ENCODE results near the gene UNC119.

Gene UNC119

DNA sequence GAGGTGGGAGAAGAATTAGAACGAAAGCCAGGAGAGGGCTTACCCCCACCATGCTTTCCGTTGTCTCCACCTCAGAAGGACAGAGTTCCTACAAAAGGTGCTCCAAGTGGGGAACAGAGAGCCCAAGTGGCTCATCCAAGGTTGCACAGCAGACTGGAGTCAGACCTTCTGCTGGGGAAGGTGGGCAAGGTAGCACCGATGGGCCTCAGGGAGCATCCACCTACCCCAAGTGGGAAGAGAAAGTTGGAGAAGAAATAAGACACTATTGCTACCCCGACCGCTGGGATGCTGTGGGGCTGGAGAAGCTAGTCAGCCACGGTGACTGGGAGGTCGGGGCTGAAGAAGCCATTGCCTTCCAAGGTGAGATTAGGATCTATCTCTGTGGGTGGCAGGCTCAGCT, 21.5 kb downstream of the UNC119 start:
- Histone ChIP-seq H3K27ac (ENCODE audit: low read length) (no peak overlapping the region), H3K4me3 (ENCODE audit: low read length) (no peak overlapping the region), H3K36me3 (ENCODE audit: control insufficient read depth, insufficient read depth, low read length) (no peaks in the 10 kb centered on the region), H3K27me3 (ENCODE audit: control insufficient read depth, insufficient read depth, low read length) (no peaks in the 10 kb centered on the region), H3K9me3 (ENCODE audit: control insufficient read depth, insufficient read depth, low read length) (no peaks in the 10 kb centered on the region), H3K4me1 (ENCODE audit: control insufficient read depth, insufficient read depth, low read length) (no peaks in the 10 kb centered on the region)
- no peak for DNase-seq (ENCODE audit: low read depth, low spot score)
- WGBS (ENCODE audit: insufficient coverage, insufficient read length), result no CpG with 5 or more reads among the region's 7 CpGs

DNA sequence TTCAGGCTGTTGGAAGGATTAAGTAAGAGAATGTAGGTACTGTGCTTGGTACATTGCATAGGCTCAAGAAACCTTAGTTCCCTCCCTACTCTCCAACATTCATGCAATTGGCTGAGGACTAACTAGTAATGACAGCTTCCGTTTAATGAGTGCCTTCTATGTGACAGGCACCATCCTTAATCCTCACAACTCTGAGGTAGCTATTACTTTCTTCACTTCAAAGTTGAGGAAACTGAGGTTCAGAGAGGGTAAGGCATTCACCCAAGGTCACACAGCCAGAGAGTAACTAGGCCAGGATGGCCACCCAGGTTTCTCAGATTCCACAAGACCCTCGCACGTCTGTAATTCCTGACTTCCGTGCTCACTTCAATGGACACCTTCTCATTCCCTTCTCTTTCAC, 22.2 kb downstream of the UNC119 start:
- no peaks in the 10 kb centered on the region for H3K4me1 ChIP-seq (ENCODE audit: control insufficient read depth, insufficient read depth, low read length)
- no peaks in the 10 kb centered on the region for H3K27me3 ChIP-seq (ENCODE audit: control insufficient read depth, insufficient read depth, low read length)
- H3K36me3 ChIP-seq (ENCODE audit: control insufficient read depth, insufficient read depth, low read length), result no peaks in the 10 kb centered on the region
- H3K9me3 ChIP-seq (ENCODE audit: control insufficient read depth, insufficient read depth, low read length), result no peaks in the 10 kb centered on the region
- DNase-seq (ENCODE audit: low read depth, low spot score), result no peak
- WGBS (ENCODE audit: insufficient coverage, insufficient read length), result no CpG with 5 or more reads among the region's 4 CpGs
- H3K4me3 ChIP-seq (ENCODE audit: low read length), result no peak overlapping the region
- no peak overlapping the region for H3K27ac ChIP-seq (ENCODE audit: low read length)

DNA sequence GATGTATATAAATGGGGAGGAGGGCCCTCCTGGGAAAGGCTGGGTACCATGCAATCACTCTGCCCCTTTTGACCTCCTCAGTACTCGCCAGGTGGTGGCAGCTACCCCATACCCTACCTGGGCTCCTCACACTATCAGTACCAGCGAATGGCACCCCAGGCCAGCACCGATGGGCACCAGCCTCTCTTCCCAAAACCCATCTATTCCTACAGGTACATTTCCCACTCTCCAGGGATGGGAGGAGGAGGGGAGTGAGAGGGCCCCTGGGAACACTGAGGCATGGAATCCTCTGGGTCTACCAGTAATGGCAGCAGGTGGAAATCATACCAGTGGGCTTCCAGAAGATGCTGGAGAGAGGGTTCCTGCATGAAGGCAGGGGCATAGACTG, 23.4 kb downstream of the UNC119 start:
- H3K36me3 ChIP-seq (ENCODE audit: control insufficient read depth, insufficient read depth, low read length), result no peaks in the 10 kb centered on the region
- no peak overlapping the region for H3K4me3 ChIP-seq (ENCODE audit: low read length)
- no peak for DNase-seq (ENCODE audit: low read depth, low spot score)
- H3K27ac ChIP-seq (ENCODE audit: low read length), result no peak overlapping the region
- H3K9me3 ChIP-seq (ENCODE audit: control insufficient read depth, insufficient read depth, low read length), result no peaks in the 10 kb centered on the region
- H3K27me3 ChIP-seq (ENCODE audit: control insufficient read depth, insufficient read depth, low read length), result no peaks in the 10 kb centered on the region
- no peaks in the 10 kb centered on the region for H3K4me1 ChIP-seq (ENCODE audit: control insufficient read depth, insufficient read depth, low read length)
- no CpG with 5 or more reads among the region's 3 CpGs for WGBS (ENCODE audit: insufficient coverage, insufficient read length)

- DNase-seq (ENCODE audit: low read depth, low spot score), result no peak
- Histone ChIP-seq H3K27me3 (ENCODE audit: control insufficient read depth, insufficient read depth, low read length) (no peaks in the 10 kb centered on the region), H3K9me3 (ENCODE audit: control insufficient read depth, insufficient read depth, low read length) (no peaks in the 10 kb centered on the region), H3K4me1 (ENCODE audit: control insufficient read depth, insufficient read depth, low read length) (no peaks in the 10 kb centered on the region), H3K4me3 (ENCODE audit: low read length) (no peak overlapping the region), H3K27ac (ENCODE audit: low read length) (no peak overlapping the region), H3K36me3 (ENCODE audit: control insufficient read depth, insufficient read depth, low read length) (no peaks in the 10 kb centered on the region)
- WGBS (ENCODE audit: insufficient coverage, insufficient read length), result no CpG with 5 or more reads among the region's 9 CpGs
Observed at GRCh38 chr17:28528327-28529012, 24.0 kb downstream of the UNC119 start.

DNA sequence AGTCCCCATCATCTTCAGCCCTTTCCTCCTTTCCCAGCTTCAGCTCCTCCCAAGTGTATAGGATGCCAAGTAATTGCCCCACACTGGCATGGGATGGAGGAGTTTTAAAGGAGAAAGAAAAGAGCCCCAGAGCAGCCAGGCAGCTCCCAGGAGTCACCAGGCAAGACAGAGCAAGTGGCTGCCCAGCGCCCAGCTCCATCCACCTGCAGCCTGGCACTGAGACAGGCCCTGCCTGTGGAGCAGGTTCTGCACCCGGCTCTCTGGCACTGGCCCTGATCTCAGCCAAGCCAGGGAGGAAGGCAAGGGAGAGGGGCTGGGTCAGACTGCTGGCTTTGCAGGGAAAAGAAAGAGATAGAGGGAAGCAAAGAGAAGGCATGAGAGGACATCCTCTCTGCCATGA, 24.6 kb downstream of the UNC119 start:
- no peaks in the 10 kb centered on the region for H3K4me1 ChIP-seq (ENCODE audit: control insufficient read depth, insufficient read depth, low read length)
- no peak for DNase-seq (ENCODE audit: low read depth, low spot score)
- WGBS (ENCODE audit: insufficient coverage, insufficient read length), result no CpG with 5 or more reads among the region's 2 CpGs
- H3K27me3 ChIP-seq (ENCODE audit: control insufficient read depth, insufficient read depth, low read length), result no peaks in the 10 kb centered on the region
- H3K9me3 ChIP-seq (ENCODE audit: control insufficient read depth, insufficient read depth, low read length), result no peaks in the 10 kb centered on the region
- no peak overlapping the region for H3K27ac ChIP-seq (ENCODE audit: low read length)
- H3K36me3 ChIP-seq (ENCODE audit: control insufficient read depth, insufficient read depth, low read length), result no peaks in the 10 kb centered on the region
- no peak overlapping the region for H3K4me3 ChIP-seq (ENCODE audit: low read length)

DNA sequence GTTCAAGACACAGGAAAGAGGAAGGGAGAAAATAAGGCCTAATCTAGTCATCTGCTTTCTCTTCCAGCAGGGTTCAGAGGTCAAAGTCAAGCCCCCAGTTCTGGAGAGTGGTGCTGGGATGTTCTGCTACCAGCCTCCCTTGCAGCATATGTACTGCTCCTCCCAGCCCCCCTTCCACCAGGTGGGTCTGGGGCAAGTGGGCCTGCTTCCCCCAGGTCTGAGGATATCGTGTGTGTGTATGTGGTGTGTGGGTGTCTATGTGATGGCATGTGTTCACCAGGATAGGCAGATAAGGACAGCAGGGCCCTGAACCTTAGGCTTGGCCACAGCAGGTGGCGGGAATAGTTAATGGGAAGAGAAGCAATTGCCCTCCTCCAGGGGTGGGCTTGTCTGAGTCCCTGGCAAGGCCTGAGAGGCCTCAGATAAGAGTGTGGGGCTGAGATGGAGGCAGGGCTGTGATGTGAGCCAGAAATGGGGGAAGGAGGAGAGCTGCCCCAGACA, 25.2 kb downstream of the UNC119 start:
- no peaks in the 10 kb centered on the region for H3K4me1 ChIP-seq (ENCODE audit: control insufficient read depth, insufficient read depth, low read length)
- H3K4me3 ChIP-seq (ENCODE audit: low read length), result no peak overlapping the region
- H3K27ac ChIP-seq (ENCODE audit: low read length), result no peak overlapping the region
- no peaks in the 10 kb centered on the region for H3K36me3 ChIP-seq (ENCODE audit: control insufficient read depth, insufficient read depth, low read length)
- no peaks in the 10 kb centered on the region for H3K9me3 ChIP-seq (ENCODE audit: control insufficient read depth, insufficient read depth, low read length)
- WGBS (ENCODE audit: insufficient coverage, insufficient read length), result no CpG with 5 or more reads among the region's 2 CpGs
- H3K27me3 ChIP-seq (ENCODE audit: control insufficient read depth, insufficient read depth, low read length), result no peaks in the 10 kb centered on the region
- no peak for DNase-seq (ENCODE audit: low read depth, low spot score)

DNA sequence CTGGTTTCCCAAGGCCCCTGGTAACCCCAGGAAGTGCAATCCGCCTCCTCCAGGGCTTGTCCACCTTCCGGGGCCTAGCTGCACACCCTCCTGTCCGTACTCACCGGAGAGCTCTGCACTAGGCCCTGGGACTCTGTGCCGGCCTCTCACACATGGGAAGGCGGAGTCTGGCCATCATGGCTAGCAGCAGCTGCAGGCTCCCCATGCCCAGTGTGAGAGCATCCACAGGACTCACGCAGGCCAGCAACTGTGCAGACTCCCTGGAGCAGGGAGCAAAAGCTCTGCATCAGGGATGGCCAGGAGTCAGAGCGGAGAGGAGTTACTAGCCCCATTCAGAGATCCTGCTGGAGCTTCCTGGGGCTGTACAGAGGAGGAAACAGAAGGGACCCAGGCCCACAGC, 26.0 kb downstream of the UNC119 start:
- WGBS (ENCODE audit: insufficient coverage, insufficient read length), result no CpG with 5 or more reads among the region's 8 CpGs

DNA sequence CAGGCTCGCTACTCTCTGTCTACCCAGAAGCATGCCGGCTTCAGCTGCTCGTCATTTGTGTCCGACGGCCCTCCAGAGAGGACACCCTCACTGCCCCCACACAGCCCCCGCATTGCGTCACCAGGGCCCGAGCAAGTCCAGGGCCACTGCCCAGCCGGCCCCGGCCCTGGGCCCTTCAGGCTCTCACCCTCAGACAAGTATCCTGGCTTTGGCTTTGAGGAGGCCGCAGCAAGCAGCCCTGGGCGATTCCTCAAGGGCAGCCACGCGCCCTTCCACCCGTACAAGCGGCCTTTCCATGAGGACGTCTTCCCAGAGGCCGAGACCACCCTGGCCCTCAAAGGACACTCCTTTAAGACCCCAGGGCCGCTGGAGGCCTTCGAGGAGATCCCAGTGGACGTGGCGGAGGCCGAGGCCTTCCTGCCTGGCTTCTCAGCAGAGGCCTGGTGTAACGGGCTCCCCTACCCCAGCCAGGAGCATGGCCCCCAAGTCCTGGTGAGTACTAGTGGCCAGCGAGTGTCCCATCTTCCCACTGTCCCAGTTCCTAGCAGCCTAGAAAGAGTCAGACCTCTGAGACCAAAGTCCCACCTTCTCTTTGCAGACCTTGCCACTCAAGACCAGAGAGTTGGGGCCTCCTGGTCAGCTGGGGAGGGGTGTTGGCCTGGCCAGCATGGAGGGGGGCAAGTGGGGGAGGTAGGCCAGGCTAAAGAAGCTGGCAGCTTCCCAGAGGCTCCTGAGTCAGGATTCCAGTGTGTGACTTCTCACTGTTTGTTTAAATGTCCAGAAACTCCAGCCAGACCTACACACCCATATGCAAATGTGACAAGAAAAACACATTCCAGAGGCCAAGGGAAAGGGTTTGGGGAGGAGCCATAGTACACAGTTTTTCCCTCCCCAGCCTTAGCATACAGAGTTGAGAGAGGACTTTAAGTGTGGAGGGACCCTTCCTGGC, 27.7 kb downstream of the UNC119 start:
- DNase-seq (ENCODE audit: low read depth, low spot score), result no peak
- H3K36me3 ChIP-seq (ENCODE audit: control insufficient read depth, insufficient read depth, low read length), result no peaks in the 10 kb centered on the region; the same call in 1 of the 2 replicates
- H3K27ac ChIP-seq (ENCODE audit: low read length), result no peak overlapping the region
- no peaks in the 10 kb centered on the region for H3K27me3 ChIP-seq (ENCODE audit: control insufficient read depth, insufficient read depth, low read length)
- WGBS (ENCODE audit: insufficient coverage, insufficient read length), result no CpG with 5 or more reads among the region's 25 CpGs
- 0 out of 2 replicates have a peak, but pooled peaks cover 1% of the 10 kb centered on the region for H3K4me1 ChIP-seq (ENCODE audit: control insufficient read depth, insufficient read depth, low read length)
- H3K4me3 ChIP-seq (ENCODE audit: low read length), result no peak overlapping the region
- H3K9me3 ChIP-seq (ENCODE audit: control insufficient read depth, insufficient read depth, low read length), result no peaks in the 10 kb centered on the region

More for the DNA sequence above, 26.0 kb downstream of the UNC119 start:
- no peak for DNase-seq (ENCODE audit: low read depth, low spot score)
- no peak overlapping the region for H3K4me3 ChIP-seq (ENCODE audit: low read length)
- H3K27me3 ChIP-seq (ENCODE audit: control insufficient read depth, insufficient read depth, low read length), result no peaks in the 10 kb centered on the region
- H3K4me1 ChIP-seq (ENCODE audit: control insufficient read depth, insufficient read depth, low read length), result no peaks in the 10 kb centered on the region
- H3K27ac ChIP-seq (ENCODE audit: low read length), result no peak overlapping the region
- H3K9me3 ChIP-seq (ENCODE audit: control insufficient read depth, insufficient read depth, low read length), result no peaks in the 10 kb centered on the region
- no peaks in the 10 kb centered on the region for H3K36me3 ChIP-seq (ENCODE audit: control insufficient read depth, insufficient read depth, low read length)

DNA sequence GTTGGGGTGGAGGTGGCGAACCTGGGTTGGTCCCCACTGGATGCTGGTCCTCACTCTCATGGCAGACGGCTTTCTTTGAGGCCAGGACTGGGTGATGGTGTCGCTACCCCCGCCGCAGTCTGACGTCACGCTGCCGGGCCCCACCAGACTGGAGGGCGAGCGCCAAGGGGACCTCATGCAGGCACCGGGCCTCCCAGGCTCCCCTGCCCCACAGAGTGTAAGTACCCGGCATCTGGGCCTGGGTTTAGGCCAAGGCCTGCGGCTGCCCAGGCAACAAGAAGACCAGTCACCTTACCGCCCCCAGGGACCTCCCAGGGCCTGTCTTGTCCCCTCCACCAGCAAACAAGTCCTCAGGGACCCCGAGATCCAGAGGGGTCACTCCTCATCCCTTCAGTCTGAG, 28.5 kb downstream of the UNC119 start:
- no peaks in the 10 kb centered on the region; the same call in 1 of the 2 replicates for H3K36me3 ChIP-seq (ENCODE audit: control insufficient read depth, insufficient read depth, low read length)
- H3K27ac ChIP-seq (ENCODE audit: low read length), result no peak overlapping the region
- 0 out of 2 replicates have a peak, but pooled peaks cover 1% of the 10 kb centered on the region for H3K4me1 ChIP-seq (ENCODE audit: control insufficient read depth, insufficient read depth, low read length)
- DNase-seq (ENCODE audit: low read depth, low spot score), result no peak
- no CpG with 5 or more reads among the region's 15 CpGs for WGBS (ENCODE audit: insufficient coverage, insufficient read length)
- no peak overlapping the region for H3K4me3 ChIP-seq (ENCODE audit: low read length)
- H3K27me3 ChIP-seq (ENCODE audit: control insufficient read depth, insufficient read depth, low read length), result no peaks in the 10 kb centered on the region
- no peaks in the 10 kb centered on the region for H3K9me3 ChIP-seq (ENCODE audit: control insufficient read depth, insufficient read depth, low read length)

GRCh38 chr17:28523186-28523585, 29.2 kb downstream of the UNC119 start:
- no peaks in the 10 kb centered on the region for H3K27me3 ChIP-seq (ENCODE audit: control insufficient read depth, insufficient read depth, low read length)
- no peak overlapping the region for H3K4me3 ChIP-seq (ENCODE audit: low read length)
- DNase-seq (ENCODE audit: low read depth, low spot score), result no peak
- H3K4me1 ChIP-seq (ENCODE audit: control insufficient read depth, insufficient read depth, low read length), result 0 out of 2 replicates have a peak, but pooled peaks cover 1% of the 10 kb centered on the region
- no CpG with 5 or more reads among the region's 6 CpGs for WGBS (ENCODE audit: insufficient coverage, insufficient read length)
- H3K9me3 ChIP-seq (ENCODE audit: control insufficient read depth, insufficient read depth, low read length), result no peaks in the 10 kb centered on the region
- no peak overlapping the region for H3K27ac ChIP-seq (ENCODE audit: low read length)
- no peaks in the 10 kb centered on the region; the same call in 1 of the 2 replicates for H3K36me3 ChIP-seq (ENCODE audit: control insufficient read depth, insufficient read depth, low read length)

Measured in iPS DF 6.9 (cell line).